Forelimb muscle (tissue), 1 donor: Measurements from ENCODE around the gene HLA-DMB. TPM values are rescaled to one million over a fixed set of nuclear protein-coding genes. Genes with fewer than 3 reads are reported as not detected.

ENCODE experiments used
- DNase-seq: peaks from one replicate; pipeline ENCODE4 v3.0.0-alpha.2; 2013; ENCODE audit warnings: low read depth
- polyA plus RNA-seq: library from polyadenylated mRNA; unstranded; fragments of 120-200 nt; gene quantifications from one replicate; pipeline ENCODE4 v1.2.1, GENCODE V29; 2013; ENCODE audit not compliant: insufficient read length

The HLA-DMB gene
- polyA plus RNA-seq, 1 donor: 4.8 TPM

DNA sequence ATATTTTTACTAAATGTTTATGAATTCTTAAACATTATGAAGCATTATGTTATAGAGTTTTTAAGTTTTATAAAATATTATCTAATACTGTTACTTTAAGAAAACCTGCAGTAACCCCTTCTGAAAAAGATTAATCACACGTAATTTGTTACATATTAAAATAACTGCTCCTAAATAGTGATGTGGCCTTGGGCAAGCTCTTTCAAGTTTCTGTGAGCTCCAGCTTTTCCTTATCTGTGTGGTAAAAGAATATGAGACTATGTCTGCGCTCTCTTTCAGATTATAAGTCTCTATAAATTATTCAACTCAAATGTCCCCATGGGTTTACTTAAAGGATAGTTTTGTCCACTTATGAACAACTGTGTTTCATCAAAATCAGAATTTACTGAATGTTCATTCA lies 31.9 kb downstream of the HLA-DMB start:
- no peak for DNase-seq

DNA sequence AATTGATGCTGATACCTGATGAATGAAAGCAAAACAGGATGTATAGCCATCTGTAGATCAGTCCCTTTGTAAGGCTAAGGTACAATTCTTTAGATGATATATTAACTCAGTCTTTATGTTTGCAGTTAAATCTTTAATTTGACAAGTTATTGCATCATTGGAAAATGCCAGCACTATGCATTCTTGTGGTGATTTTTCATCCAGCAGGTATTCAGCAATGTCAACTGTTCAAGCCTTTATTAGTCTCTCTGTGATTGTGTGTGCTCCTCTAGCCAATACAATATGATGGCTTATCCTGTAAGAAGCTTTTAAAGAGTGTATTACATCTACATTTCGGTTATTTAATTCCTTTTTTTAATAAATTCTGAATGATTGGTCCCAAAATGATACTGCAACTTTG lies 34.3 kb downstream of the HLA-DMB start:
- no peak for DNase-seq

GRCh38 chr6:32905078-32905477 lies 35.8 kb downstream of the HLA-DMB start:
- no peak for DNase-seq

DNA sequence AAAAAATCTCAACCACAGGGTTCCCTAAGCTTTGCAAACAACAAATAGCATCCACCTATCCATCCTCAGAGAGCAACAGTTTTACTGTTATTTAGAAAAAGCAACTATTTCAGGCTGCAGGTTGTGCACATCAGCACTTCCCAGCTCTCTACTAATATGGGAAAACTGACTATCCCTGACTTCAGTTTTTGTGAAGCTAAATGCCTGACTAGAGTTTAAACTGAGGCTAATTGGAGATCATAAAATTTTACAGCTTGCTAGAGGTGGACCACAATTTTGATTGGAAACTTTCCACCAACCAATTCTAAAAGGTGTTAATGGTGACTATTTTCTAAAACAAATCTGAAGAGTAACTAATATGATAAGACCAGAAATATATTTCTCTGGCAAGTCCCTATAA lies 36.9 kb downstream of the HLA-DMB start:
- no peak for DNase-seq

DNA sequence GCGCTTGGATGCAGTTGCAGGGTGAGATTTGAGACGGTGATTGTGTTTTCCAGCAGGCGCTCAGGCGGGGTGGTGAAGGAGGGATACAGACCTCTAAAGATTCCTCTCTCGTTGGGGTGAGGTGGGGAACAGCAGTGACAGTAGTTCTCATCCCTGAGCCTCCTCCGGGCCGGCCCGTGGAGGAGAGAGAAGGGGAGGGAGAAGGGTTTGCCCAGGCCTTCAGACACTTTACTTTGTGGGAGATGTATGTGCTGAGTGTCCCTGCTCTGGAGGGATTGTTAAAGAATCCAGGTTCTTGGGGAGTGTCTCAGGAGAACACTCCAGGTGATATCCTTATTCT lies 45.9 kb downstream of the HLA-DMB start:
- DNase-seq: no peak

DNA sequence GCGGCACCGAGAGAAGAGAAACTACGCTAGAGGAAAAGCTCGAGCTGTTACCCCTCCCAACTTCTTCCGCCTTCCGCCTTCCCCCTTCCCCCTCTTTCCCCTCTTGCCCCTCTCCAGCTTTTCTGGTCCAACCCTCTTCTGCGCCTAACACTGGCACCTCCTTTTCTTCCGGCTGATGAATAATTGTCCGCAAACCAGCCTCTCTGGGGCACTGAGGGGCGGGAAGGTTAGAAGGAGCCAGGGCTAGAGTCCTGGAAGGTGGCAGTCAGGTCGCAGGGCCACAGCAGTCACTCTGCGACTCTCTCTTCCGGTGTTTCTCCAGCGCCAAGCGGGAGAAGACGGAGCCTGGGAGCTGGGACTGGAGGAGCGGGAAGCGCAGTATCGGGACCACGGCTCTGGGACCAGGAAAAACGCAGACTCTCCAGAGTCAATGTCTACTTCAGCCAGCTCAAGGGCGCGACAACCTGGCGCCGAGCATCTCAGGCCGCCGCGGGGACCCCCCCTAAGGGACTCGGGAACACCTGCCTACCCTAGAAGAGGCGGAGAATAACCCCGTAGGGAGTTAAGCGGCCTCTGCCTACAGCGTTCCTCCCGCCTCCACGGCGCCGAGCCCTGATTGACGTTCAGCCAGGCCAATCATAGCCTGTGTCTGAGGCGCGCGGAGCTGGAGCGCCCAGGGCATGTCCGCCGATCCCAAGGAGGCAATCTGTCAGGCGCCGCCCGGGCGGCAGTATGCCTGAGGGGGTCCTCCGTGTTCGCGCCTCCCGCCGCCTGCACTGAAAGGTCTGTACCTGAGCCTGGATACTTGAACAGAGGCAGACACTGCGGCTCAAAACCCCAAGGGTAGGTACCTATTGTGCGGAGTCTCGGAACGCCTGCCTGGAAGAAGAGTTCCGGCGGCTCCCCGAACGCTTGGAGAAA lies 46.5 kb downstream of the HLA-DMB start:
- DNase-seq: peak; percentile 84

- no peak for DNase-seq
Measured at GRCh38 chr6:32890831-32891230, 50.0 kb downstream of the HLA-DMB start.

DNA sequence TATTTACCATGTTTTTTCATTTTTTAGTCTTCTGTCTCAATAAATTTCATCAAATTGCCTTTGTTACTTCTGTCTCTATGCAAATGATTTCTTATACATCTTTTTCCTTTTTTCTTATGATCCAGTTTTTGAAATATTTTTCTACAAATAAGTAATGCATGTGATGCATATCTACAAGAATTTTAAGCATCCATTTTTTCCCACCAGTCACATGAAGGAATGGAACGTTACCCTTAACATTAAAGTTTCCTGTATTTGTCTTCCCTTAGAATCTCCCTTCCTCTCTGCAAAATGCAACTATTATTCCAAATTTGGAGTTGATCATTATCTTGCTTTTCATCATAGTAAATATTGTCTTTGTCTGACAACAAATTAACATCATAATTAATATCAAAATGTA lies 51.3 kb downstream of the HLA-DMB start:
- DNase-seq: no peak

GRCh38 chr6:32888576-32888975 lies 52.3 kb downstream of the HLA-DMB start:
- no peak for DNase-seq

DNA sequence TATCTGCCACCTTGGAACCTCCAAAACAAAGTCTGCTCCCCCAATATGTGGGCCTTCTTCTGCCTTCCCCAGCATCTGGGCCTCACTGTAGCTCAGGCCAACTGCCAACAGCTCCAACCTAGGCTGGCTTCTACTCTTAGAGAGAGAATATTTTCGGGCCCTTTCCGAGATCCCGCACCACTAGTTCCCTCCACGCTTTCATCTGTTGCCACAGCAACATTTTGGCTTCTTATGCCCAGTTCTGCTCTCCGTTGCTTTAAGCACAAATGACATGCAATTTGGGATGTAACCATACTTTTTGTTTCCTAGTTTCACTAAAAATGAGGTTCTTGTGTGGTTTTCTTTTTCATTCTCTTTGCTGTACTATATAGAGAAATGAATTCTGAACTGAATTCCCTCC lies 53.2 kb downstream of the HLA-DMB start:
- no peak for DNase-seq

- DNase-seq: no peak
Measured at GRCh38 chr6:32886681-32887383, 54.0 kb downstream of the HLA-DMB start.

DNA sequence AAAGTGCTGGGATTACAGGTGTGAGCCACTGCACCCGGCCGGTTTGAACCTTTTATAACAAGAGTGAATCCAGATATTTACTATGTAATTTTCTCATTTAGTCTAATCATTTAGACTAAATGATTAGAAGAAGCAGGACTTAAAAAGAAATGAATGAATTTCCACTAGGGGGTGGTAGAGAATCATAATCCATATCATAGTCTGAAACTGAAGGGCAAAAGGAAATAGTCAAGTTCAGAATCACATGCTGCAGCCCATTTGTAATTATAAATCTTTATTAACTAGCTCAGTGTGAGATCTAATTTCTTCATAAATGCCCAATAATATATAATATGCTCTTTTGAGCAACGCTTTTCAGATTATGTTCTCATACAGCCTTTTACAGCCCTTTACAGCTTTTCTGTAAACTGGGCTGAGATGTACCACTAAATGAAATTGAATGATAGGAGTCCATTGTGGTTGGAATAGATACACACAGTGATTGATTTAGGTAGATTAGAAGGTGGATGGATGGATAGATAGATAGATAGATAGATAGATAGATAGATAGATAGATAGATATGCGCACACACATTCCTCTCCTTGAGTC lies 55.0 kb downstream of the HLA-DMB start:
- DNase-seq: peak; percentile 54

Other genes with a start within 250 kb of the HLA-DMB start
- 0.27 TPM for gene HLA-DQA2, start 199.6 kb downstream of the HLA-DMB start, polyA plus RNA-seq
- 0.32 TPM for gene HLA-DQB2, start 177.5 kb downstream of the HLA-DMB start, polyA plus RNA-seq
- gene HLA-DOB, start 124.0 kb downstream of the HLA-DMB start, polyA plus RNA-seq: 0.30 TPM
- 3.8 TPM for gene TAP2, start 102.3 kb downstream of the HLA-DMB start, polyA plus RNA-seq
- 11.8 TPM for gene PSMB8, start 97.0 kb downstream of the HLA-DMB start, polyA plus RNA-seq
- 9.6 TPM for gene TAP1, start 87.3 kb downstream of the HLA-DMB start, polyA plus RNA-seq
- 4.1 TPM for gene PSMB9, start 86.8 kb downstream of the HLA-DMB start, polyA plus RNA-seq
- 12.6 TPM for gene HLA-DMA, start 12.1 kb upstream of the HLA-DMB start, polyA plus RNA-seq
- 150 TPM for gene BRD2, start 27.6 kb upstream of the HLA-DMB start, polyA plus RNA-seq
- gene HLA-DOA, start 68.6 kb upstream of the HLA-DMB start, polyA plus RNA-seq: 0.56 TPM
- 15.1 TPM for gene HLA-DPA1, start 132.6 kb upstream of the HLA-DMB start, polyA plus RNA-seq
- 9.5 TPM for gene HLA-DPB1, start 135.0 kb upstream of the HLA-DMB start, polyA plus RNA-seq